ENCODE measurements around the gene MCC. TPM values are rescaled to one million over a fixed set of nuclear protein-coding genes. Genes with fewer than 3 reads are reported as not detected.

MCC gene
- total and polyA plus RNA-seq, 2 of the 4 experiments (the other 2 are of a cell fraction), result 5.0 to 20.6 TPM

DNA sequence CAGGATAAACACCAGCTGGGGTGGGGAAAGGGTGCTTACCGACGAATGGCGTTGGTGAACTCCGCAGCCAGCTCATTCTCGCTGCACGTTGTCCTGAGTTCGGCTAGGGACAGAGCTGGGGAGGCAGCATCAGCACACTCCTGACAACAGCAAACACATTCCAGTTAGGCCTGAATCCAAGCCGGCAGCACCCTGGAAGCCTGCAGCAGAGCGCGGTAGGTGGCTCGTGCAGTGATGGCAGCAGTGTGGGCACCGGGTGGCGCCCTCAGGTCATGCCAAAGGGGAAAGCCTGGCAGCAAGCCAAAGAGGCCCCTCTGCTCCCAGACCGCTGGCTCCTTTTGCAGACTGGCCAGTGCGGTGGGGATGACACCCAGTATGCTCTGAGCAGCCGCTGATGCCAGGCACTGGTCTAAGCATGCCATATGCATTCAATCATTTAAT is 444.7 kb downstream of the MCC start:
- peaks cover 47% of the 10 kb centered on the region for H3K36me3 ChIP-seq (ENCODE audit: control insufficient read depth, insufficient read depth, low read length)
- peak overlapping the region; percentile 61 for H2AFZ ChIP-seq (replicated peaks; ENCODE audit: low read length, poor library complexity)
- ATAC-seq (ENCODE audit: low read depth) (peak; percentile 62), DNase-seq (no peak)
- H3K23ac ChIP-seq (ENCODE audit: low read depth, low read length), result no peak overlapping the region
- intact Hi-C loops (cut with micrococcal nuclease), result no loop called here
- no peak overlapping the region for H2BK20ac ChIP-seq (ENCODE audit: low read depth, low read length)
- no peaks in the 10 kb centered on the region for H3K9me3 ChIP-seq (ENCODE audit: control insufficient read depth, insufficient read depth, low read length)
- H3K18ac ChIP-seq (ENCODE audit: low read depth, low read length), result no peak overlapping the region
- H3K27ac ChIP-seq (ENCODE audit: insufficient read depth, low read length), result no peak overlapping the region
- H3K9ac ChIP-seq (ENCODE audit: low read depth, low read length), result no peak overlapping the region
- peaks cover 6% of the 10 kb centered on the region for H3K9me1 ChIP-seq (ENCODE audit: insufficient read depth, low read length)
- peak overlapping the region; percentile 55; the same call in 1 of the 2 replicates for H2AK5ac ChIP-seq (ENCODE audit: low read depth, low read length)
- no peak overlapping the region for H2BK120ac ChIP-seq (ENCODE audit: low read depth, low read length)
- H3K4me1 ChIP-seq (ENCODE audit: control insufficient read depth, insufficient read depth, low read length), result peaks cover 13% of the 10 kb centered on the region
- H2AK9ac ChIP-seq (replicated peaks; ENCODE audit: low read depth, low read length, poor library complexity), result no peak overlapping the region
- no peak overlapping the region for H3K4me3 ChIP-seq (ENCODE audit: insufficient read depth, low read depth, low read length)
- H3K56ac ChIP-seq (ENCODE audit: extremely low read depth, insufficient read depth, low read length), result no peak overlapping the region
- no peak overlapping the region for H2BK15ac ChIP-seq (ENCODE audit: low read depth, low read length)
- no CpG with 5 or more reads among the region's 16 CpGs for WGBS, 2 experiments (ENCODE audit: extremely low coverage in 2 of 2, insufficient read length in 1 of 2)
- no peak overlapping the region for H3K14ac ChIP-seq (replicated peaks; ENCODE audit: low read depth, low read length)
- TF ChIP-seq CEBPB (IDR thresholded peaks at IDR 0.05; ENCODE audit: low read depth, low read length) (no peak), RFX5 (IDR thresholded peaks at IDR 0.05; ENCODE audit: low read depth, low read length) (no peak), RCOR1 (IDR thresholded peaks at IDR 0.05; ENCODE audit: insufficient replicate concordance, low read length) (no peak), RAD21 (IDR thresholded peaks at IDR 0.05; ENCODE audit: low read length) (peak; percentile 63), SMC3 (IDR thresholded peaks at IDR 0.05; ENCODE audit: low read depth, low read length) (peak; percentile 38)
- TF ChIP-seq, protein P1, sequence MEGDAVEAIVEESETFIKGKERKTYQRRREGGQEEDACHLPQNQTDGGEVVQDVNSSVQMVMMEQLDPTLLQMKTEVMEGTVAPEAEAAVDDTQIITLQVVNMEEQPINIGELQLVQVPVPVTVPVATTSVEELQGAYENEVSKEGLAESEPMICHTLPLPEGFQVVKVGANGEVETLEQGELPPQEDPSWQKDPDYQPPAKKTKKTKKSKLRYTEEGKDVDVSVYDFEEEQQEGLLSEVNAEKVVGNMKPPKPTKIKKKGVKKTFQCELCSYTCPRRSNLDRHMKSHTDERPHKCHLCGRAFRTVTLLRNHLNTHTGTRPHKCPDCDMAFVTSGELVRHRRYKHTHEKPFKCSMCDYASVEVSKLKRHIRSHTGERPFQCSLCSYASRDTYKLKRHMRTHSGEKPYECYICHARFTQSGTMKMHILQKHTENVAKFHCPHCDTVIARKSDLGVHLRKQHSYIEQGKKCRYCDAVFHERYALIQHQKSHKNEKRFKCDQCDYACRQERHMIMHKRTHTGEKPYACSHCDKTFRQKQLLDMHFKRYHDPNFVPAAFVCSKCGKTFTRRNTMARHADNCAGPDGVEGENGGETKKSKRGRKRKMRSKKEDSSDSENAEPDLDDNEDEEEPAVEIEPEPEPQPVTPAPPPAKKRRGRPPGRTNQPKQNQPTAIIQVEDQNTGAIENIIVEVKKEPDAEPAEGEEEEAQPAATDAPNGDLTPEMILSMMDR (conservative IDR thresholded peaks at IDR 0.05; ENCODE audit: low read depth, low read length), result peak; percentile 36
- no peak overlapping the region for H4K91ac ChIP-seq (ENCODE audit: insufficient read depth, low read depth, low read length)
- H2BK5ac ChIP-seq (ENCODE audit: low read depth, low read length, poor library complexity, severe bottlenecking), result peak overlapping the region; percentile 15
- H3K4ac ChIP-seq (ENCODE audit: low read depth, low read length), result 0 out of 2 replicates have a peak overlapping the region, but pooled peaks have one; percentile 7
- H4K8ac ChIP-seq (ENCODE audit: low read depth in 2 of 2, low read length in 2 of 2), result no peak overlapping the region
- dilution Hi-C loops (cut with HindIII; ENCODE audit: low sequenced_read_pairs, unreplicated experiment), result no loop called here
- POLR2A ChIA-PET (ENCODE audit: unreplicated experiment), result no interaction called here
- no peak overlapping the region for H4K5ac ChIP-seq (ENCODE audit: low read depth, low read length)
- CTCF ChIA-PET, result interaction anchor here (0.6 to 1.5 kb wide), 3 partner anchors 9 to 468 kb away, joined by 3 to 6 read pairs (median 3); no protein-coding TSS in a partner anchor
- no peaks in the 10 kb centered on the region for H3K27me3 ChIP-seq (ENCODE audit: control insufficient read depth, insufficient read depth, low read length)
- H3K4me2 ChIP-seq (ENCODE audit: low read depth, low read length), result no peak overlapping the region
- BruUV-seq (replicated peaks), result no TSS peak
- in situ Hi-C loops (cut with MboI; ENCODE audit: low sequenced_read_pairs), result no loop called here
- no peaks in the 10 kb centered on the region for H4K20me1 ChIP-seq (ENCODE audit: insufficient read depth, low read length)
- no peaks in the 10 kb centered on the region; a peak in 2 of 4 replicates for H3K79me1 ChIP-seq (ENCODE audit: low read depth in 1 of 2, low read length in 2 of 2)
